Measurements from ENCODE around the gene PPP4R2. TPM values are rescaled to one million over a fixed set of nuclear protein-coding genes. Genes with fewer than 3 reads are reported as not detected.

The PPP4R2 gene
- total RNA-seq (2021) (63.2 and 97.4 TPM in 2 replicates), Bru-seq, nascent RNA (percentile 95 among the genes with signal in this experiment), BruChase-seq, experiment 1, labeled RNA remaining after a 2-hour chase (percentile 93 among the genes with signal in this experiment), BruChase-seq, experiment 2, labeled RNA remaining after a 6-hour chase (percentile 91 among the genes with signal in this experiment)
- long read RNA-seq, full-length matches to known transcripts: 42 of 61 reads
- long read RNA-seq, partial matches to known transcripts: 8 of 61 reads
- long read RNA-seq, other reads (novel, unspliced or antisense): 11 of 61 reads

GRCh38 chr3:72996473-72997333 lies at the start of gene PPP4R2:
Gene PPP4R2 (plus strand): TSS chr3:72996811. CDS start chr3:72997038, 227 bp downstream.
- Histone ChIP-seq H3K4me3 (peak within 1 kb of the TSS; percentile 65), H3K79me2 (ENCODE audit: low read depth) (peaks cover 48% of the 10 kb centered on the region), H3K4me2 (peak within 1 kb of the TSS; percentile 88), H3F3A (ENCODE audit: insufficient read depth, low read depth) (no peaks in the 10 kb centered on the region), H3K9me2 (ENCODE audit: insufficient read depth) (no peaks in the 10 kb centered on the region), H2AFZ (peak within 1 kb of the TSS; percentile 96), H3K27ac (peak within 1 kb of the TSS; percentile 54), H3K27me3 (ENCODE audit: insufficient read depth, low read depth) (no peaks in the 10 kb centered on the region), H4K20me1 (ENCODE audit: insufficient read depth) (peaks cover 39% of the 10 kb centered on the region), H3K9me3 (ENCODE audit: insufficient read depth, low read depth) (no peaks in the 10 kb centered on the region), H3K36me3 (ENCODE audit: low read depth) (peaks cover 16% of the 10 kb centered on the region; the same call in 1 of the 2 replicates), H3K4me1 (replicated peaks; ENCODE audit: insufficient read depth) (peaks cover 21% of the 10 kb centered on the region)
- ChIA-PET CTCF (no interaction called here), POLR2A (ENCODE audit: unreplicated experiment) (interaction anchor here (0.8 kb wide), 1 partner anchor 21 kb away, joined by 5 read pairs; no protein-coding TSS in a partner anchor)
- intact Hi-C loops (cut with micrococcal nuclease; ENCODE audit: unreplicated experiment): loop anchor here (2.0 to 5.0 kb wide), 2 partner anchors 58 to 61 kb away; no protein-coding TSS in a partner anchor
- peak; percentile 45 to 86 for DNase-seq
- TF ChIP-seq EZH2 (IDR thresholded peaks at IDR 0.05; ENCODE audit: low read depth) (no peak), CTCF (conservative IDR thresholded peaks at IDR 0.05) (no peak)
- TSS peak; percentile 88 for BruUV-seq (replicated peaks)

- no peaks in the 10 kb centered on the region for H3K9me2 ChIP-seq (ENCODE audit: insufficient read depth)
- H3F3A ChIP-seq (ENCODE audit: insufficient read depth, low read depth): no peaks in the 10 kb centered on the region
- H3K27ac ChIP-seq: no peak overlapping the region
- intact Hi-C loops (cut with micrococcal nuclease; ENCODE audit: unreplicated experiment): no loop called here
- TF ChIP-seq EZH2 (IDR thresholded peaks at IDR 0.05; ENCODE audit: low read depth) (no peak), CTCF (conservative IDR thresholded peaks at IDR 0.05) (no peak)
- no peak overlapping the region for H2AFZ ChIP-seq
- no peaks in the 10 kb centered on the region for H3K27me3 ChIP-seq (ENCODE audit: insufficient read depth, low read depth)
- no TSS peak for BruUV-seq (replicated peaks)
- no peaks in the 10 kb centered on the region for H4K20me1 ChIP-seq (ENCODE audit: insufficient read depth)
- ChIA-PET POLR2A (ENCODE audit: unreplicated experiment) (no interaction called here), CTCF (no interaction called here)
- no peaks in the 10 kb centered on the region for H3K36me3 ChIP-seq (ENCODE audit: low read depth)
- no peak overlapping the region for H3K4me3 ChIP-seq
- no peaks in the 10 kb centered on the region for H3K79me2 ChIP-seq (ENCODE audit: low read depth)
- H3K4me2 ChIP-seq: no peak overlapping the region
- no peaks in the 10 kb centered on the region for H3K9me3 ChIP-seq (ENCODE audit: insufficient read depth, low read depth)
- peaks cover 13% of the 10 kb centered on the region for H3K4me1 ChIP-seq (replicated peaks; ENCODE audit: insufficient read depth)
- no peak for DNase-seq
These were observed 48.7 kb upstream of the PPP4R2 start for GRCh38 chr3:72947715-72948490.

- DNase-seq: no peak
- no peaks in the 10 kb centered on the region for H3K27me3 ChIP-seq (ENCODE audit: insufficient read depth, low read depth)
- H3K36me3 ChIP-seq (ENCODE audit: low read depth): no peaks in the 10 kb centered on the region
- H3K79me2 ChIP-seq (ENCODE audit: low read depth): no peaks in the 10 kb centered on the region
- TF ChIP-seq EZH2 (IDR thresholded peaks at IDR 0.05; ENCODE audit: low read depth) (no peak), CTCF (conservative IDR thresholded peaks at IDR 0.05) (no peak)
- POLR2A ChIA-PET (ENCODE audit: unreplicated experiment): no interaction called here
- H3K4me2 ChIP-seq: no peak overlapping the region
- no TSS peak for BruUV-seq (replicated peaks)
- H4K20me1 ChIP-seq (ENCODE audit: insufficient read depth): no peaks in the 10 kb centered on the region
- H2AFZ ChIP-seq: no peak overlapping the region
- H3K9me2 ChIP-seq (ENCODE audit: insufficient read depth): no peaks in the 10 kb centered on the region
- intact Hi-C loops (cut with micrococcal nuclease; ENCODE audit: unreplicated experiment): no loop called here
- H3K4me1 ChIP-seq (replicated peaks; ENCODE audit: insufficient read depth): peaks cover 24% of the 10 kb centered on the region
- no peak overlapping the region for H3K27ac ChIP-seq
- no peaks in the 10 kb centered on the region for H3F3A ChIP-seq (ENCODE audit: insufficient read depth, low read depth)
- CTCF ChIA-PET: no interaction called here
- no peak overlapping the region for H3K4me3 ChIP-seq
- H3K9me3 ChIP-seq (ENCODE audit: insufficient read depth, low read depth): no peaks in the 10 kb centered on the region
These were observed 47.6 kb upstream of the PPP4R2 start for GRCh38 chr3:72949016-72949415.
